ENCODE results near the gene RAD51B. TPM values are rescaled to one million over a fixed set of nuclear protein-coding genes. Genes with fewer than 3 reads are reported as not detected.

The RAD51B gene
- total RNA-seq, 1 experiment from 2014 or later: 23.3 TPM

- Histone ChIP-seq H3K36me3 (ENCODE audit: insufficient read depth, low read length, poor library complexity, severe bottlenecking) (no peaks in the 10 kb centered on the region), H3K4me3 (ENCODE audit: low read depth, low read length, poor library complexity, severe bottlenecking) (no peak overlapping the region), H3K4me1 (ENCODE audit: insufficient read depth, low read length, poor library complexity, severe bottlenecking) (peaks cover 6% of the 10 kb centered on the region), H3K9me3 (ENCODE audit: low read depth, low read length, poor library complexity, severe bottlenecking) (no peaks in the 10 kb centered on the region), H3K27me3 (replicated peaks; ENCODE audit: insufficient read depth, low read depth, low read length, poor library complexity) (no peaks in the 10 kb centered on the region), H3K27ac (ENCODE audit: low read depth, low read length, poor library complexity, severe bottlenecking) (no peak overlapping the region)
- ChIA-PET POLR2A (ENCODE audit: low non-redundant PET) (no interaction called here), CTCF (no interaction called here)
- DNase-seq (ENCODE audit: low spot score): no peak
- intact Hi-C loops (cut with micrococcal nuclease; ENCODE audit: unreplicated experiment): no loop called here
- no peak for TF ChIP-seq CTCF (conservative IDR thresholded peaks at IDR 0.05; ENCODE audit: low read depth, low read length)
- no TSS peak for BruUV-seq (replicated peaks)
These were observed 785.2 kb downstream of the RAD51B start for GRCh38 chr14:68604822-68605221.

- no peaks in the 10 kb centered on the region for H3K27me3 ChIP-seq (replicated peaks; ENCODE audit: insufficient read depth, low read depth, low read length, poor library complexity)
- H3K27ac ChIP-seq (ENCODE audit: low read depth, low read length, poor library complexity, severe bottlenecking): no peak overlapping the region
- DNase-seq (ENCODE audit: low spot score): no peak
- intact Hi-C loops (cut with micrococcal nuclease; ENCODE audit: unreplicated experiment): no loop called here
- POLR2A ChIA-PET (ENCODE audit: low non-redundant PET): no interaction called here
- CTCF ChIA-PET: no interaction called here
- H3K36me3 ChIP-seq (ENCODE audit: insufficient read depth, low read length, poor library complexity, severe bottlenecking): no peaks in the 10 kb centered on the region
- BruUV-seq (replicated peaks): no TSS peak
- TF ChIP-seq EZH2 (IDR thresholded peaks at IDR 0.05; ENCODE audit: borderline replicate concordance, low read depth, low read length, poor library complexity, severe bottlenecking) (no peak), CTCF (conservative IDR thresholded peaks at IDR 0.05; ENCODE audit: low read depth, low read length) (no peak)
- no peak overlapping the region for H3K4me3 ChIP-seq (ENCODE audit: low read depth, low read length, poor library complexity, severe bottlenecking)
- H3K9me3 ChIP-seq (ENCODE audit: low read depth, low read length, poor library complexity, severe bottlenecking): no peaks in the 10 kb centered on the region
- H3K4me1 ChIP-seq (ENCODE audit: insufficient read depth, low read length, poor library complexity, severe bottlenecking): peaks cover 3% of the 10 kb centered on the region
These were observed 786.6 kb downstream of the RAD51B start for GRCh38 chr14:68606176-68606575.

- no peak overlapping the region for H3K27ac ChIP-seq (ENCODE audit: low read depth, low read length, poor library complexity, severe bottlenecking)
- CTCF ChIA-PET: no interaction called here
- H3K4me3 ChIP-seq (ENCODE audit: low read depth, low read length, poor library complexity, severe bottlenecking): no peak overlapping the region
- H3K27me3 ChIP-seq (replicated peaks; ENCODE audit: insufficient read depth, low read depth, low read length, poor library complexity): no peaks in the 10 kb centered on the region
- POLR2A ChIA-PET (ENCODE audit: low non-redundant PET): no interaction called here
- no peaks in the 10 kb centered on the region for H3K36me3 ChIP-seq (ENCODE audit: insufficient read depth, low read length, poor library complexity, severe bottlenecking)
- peaks cover 3% of the 10 kb centered on the region for H3K4me1 ChIP-seq (ENCODE audit: insufficient read depth, low read length, poor library complexity, severe bottlenecking)
- no peaks in the 10 kb centered on the region for H3K9me3 ChIP-seq (ENCODE audit: low read depth, low read length, poor library complexity, severe bottlenecking)
- intact Hi-C loops (cut with micrococcal nuclease; ENCODE audit: unreplicated experiment): no loop called here
- no TSS peak for BruUV-seq (replicated peaks)
- TF ChIP-seq CTCF (conservative IDR thresholded peaks at IDR 0.05; ENCODE audit: low read depth, low read length): no peak
- DNase-seq (ENCODE audit: low spot score): no peak
These were observed 787.1 kb downstream of the RAD51B start for GRCh38 chr14:68606644-68607043.

Data from A673 (cell line).